HepG2 (cell line): Measurements from ENCODE around the gene TSC22D1. TPM values are rescaled to one million over a fixed set of nuclear protein-coding genes. Genes with fewer than 3 reads are reported as not detected.

Experiments
- ATAC-seq: fragments of 200-7000 bp; cut with Tn5 transposase; 3 replicates; pipeline ENCODE4 v1.9.1; 2020; ENCODE audit warnings: mild to moderate bottlenecking, moderate library complexity
- BruUV-seq: library from RNA; stranded (reverse); fragments of 400-500 nt; replicated peaks from 2 replicates; lab custom pipeline; 2021; lab: Mats Ljungman, UMichigan
- CTCF ChIA-PET: fragments of 300-600 bp; formaldehyde crosslinking; extraction: SDS; loops from one replicate; lab custom pipeline; 2021; ENCODE audit warnings: low total read pairs, inconsistent platforms, low intra/inter-chr PET ratio; lab: Yijun Ruan, JAX
- POLR2A ChIA-PET: fragments of 350-600 bp; sonication (Branson Sonifier 250); formaldehyde crosslinking; loops from one replicate; lab custom pipeline; 2020; ENCODE audit warnings: antibody characterized with exemption, inconsistent platforms; lab: Yijun Ruan, JAX
- DNase-seq: peaks from one replicate; pipeline ENCODE4 v3.0.0-alpha.2; 2015; ENCODE audit warnings: low spot score
- FAIRE-seq: peaks from 3 replicates; lab custom pipeline; 2011; peaks lifted over from hg19 to GRCh38; lab: Jason Lieb, UNC
- H2AFZ ChIP-seq: one replicate; pipeline ENCODE4 v1.6.1; 2011; ENCODE audit warnings: low read length, inconsistent platforms
- H3K27ac ChIP-seq: fragments of 300-600 bp; 3 replicates; pipeline ENCODE4 v1.8.0; 2011; ENCODE audit warnings: mixed run types, mild to moderate bottlenecking, mixed read lengths, low read length, inconsistent platforms; ENCODE audit not compliant: insufficient read depth; ENCODE audit errors: extremely low read length
- H3K27me3 ChIP-seq, 2 experiments: fragments of 200-600 bp in 1 of 2; 2 replicates in 1 of 2; 3 replicates in 1 of 2; pipeline versions ENCODE4 v1.6.0 to v1.8.0; 2011; ENCODE audit warnings: low read length in 2 of 2, mild to moderate bottlenecking in 2 of 2, moderate library complexity in 2 of 2, inconsistent platforms in 1 of 2; ENCODE audit not compliant: insufficient read depth in 2 of 2, control insufficient read depth in 1 of 2
- H3K36me3 ChIP-seq, 2 experiments: fragments of 200-600 bp in 1 of 2; replicated peaks in 1 of 2; 2 replicates in 1 of 2; 3 replicates in 1 of 2; pipeline versions ENCODE4 v1.5.1 to v1.8.0; 2011; ENCODE audit warnings: low read length in 2 of 2, inconsistent platforms in 1 of 2; ENCODE audit not compliant: insufficient read depth in 2 of 2, control insufficient read depth in 1 of 2
- H3K4me1 ChIP-seq: 2 replicates; pipeline ENCODE4 v1.5.1; 2012; ENCODE audit warnings: low read length, inconsistent platforms; ENCODE audit not compliant: insufficient read depth
- H3K4me2 ChIP-seq: 2 replicates; pipeline ENCODE4 v1.6.0; 2011; ENCODE audit warnings: low read depth, low read length, inconsistent platforms
- H3K4me3 ChIP-seq, 3 experiments: fragments of 200-600 bp in 1 of 3; sonication (generic), shearing (Covaris generic) in 1 of 3; replicated peaks in 1 of 3; 2 replicates each; pipeline ENCODE4 v1.5.1; 2011 to 2016; ENCODE audit warnings: low read length in 3 of 3, inconsistent platforms in 2 of 3, low read depth in 2 of 3, mild to moderate bottlenecking in 2 of 3, control low read depth in 1 of 3, mixed read lengths in 1 of 3; ENCODE audit not compliant: insufficient read depth in 1 of 3
- H3K79me2 ChIP-seq: one replicate; pipeline ENCODE4 v1.6.1; 2011; ENCODE audit warnings: low read length, inconsistent platforms; ENCODE audit not compliant: insufficient read depth
- H3K9ac ChIP-seq: 2 replicates; pipeline ENCODE4 v1.6.0; 2011; ENCODE audit warnings: mild to moderate bottlenecking, low read depth, low read length, inconsistent platforms; ENCODE audit not compliant: insufficient read depth
- H3K9me3 ChIP-seq: 2 replicates; pipeline ENCODE4 v1.5.1; 2012; ENCODE audit warnings: mild to moderate bottlenecking, low read length
- H4K20me1 ChIP-seq: 2 replicates; pipeline ENCODE4 v1.6.0; 2011; ENCODE audit warnings: inconsistent platforms, mild to moderate bottlenecking, low read length, moderate library complexity; ENCODE audit not compliant: insufficient read depth
- CBX1 ChIP-seq: IDR thresholded peaks from one replicate; pipeline ENCODE4 v1.6.1; 2016; ENCODE audit warnings: antibody characterized with exemption, low read depth
- CEBPZ ChIP-seq: IDR thresholded peaks from 2 replicates; pipeline ENCODE4 v1.6.1; 2012; ENCODE audit warnings: low read length, improper control_type of control experiment
- DPF2 ChIP-seq: sonication (generic); formaldehyde crosslinking; IDR thresholded peaks from 2 replicates; pipeline ENCODE4 v1.4.0; 2020; ENCODE audit warnings: mild to moderate bottlenecking, low read depth, missing genetic modification reagents, borderline replicate concordance
- HINFP ChIP-seq: sonication (generic); formaldehyde crosslinking; IDR thresholded peaks from 2 replicates; pipeline ENCODE4 v1.4.0; 2020; ENCODE audit warnings: low read depth, mild to moderate bottlenecking, missing genetic modification reagents
- HOXA9 ChIP-seq: sonication (generic); formaldehyde crosslinking; IDR thresholded peaks from 2 replicates; pipeline ENCODE4 v1.8.1; 2022; ENCODE audit warnings: missing genetic modification reagents, mild to moderate bottlenecking, moderate library complexity, borderline replicate concordance
- KLF9 ChIP-seq: IDR thresholded peaks from 2 replicates; pipeline ENCODE4 v1.6.1; 2016; ENCODE audit warnings: low read depth
- RXRA ChIP-seq: sonication (generic); formaldehyde crosslinking; IDR thresholded peaks from 2 replicates; pipeline ENCODE4 v1.5.1; 2020; ENCODE audit warnings: missing genetic modification reagents
- TOPORS ChIP-seq: sonication (generic); formaldehyde crosslinking; IDR thresholded peaks from 2 replicates; pipeline ENCODE4 v1.8.0; 2023; ENCODE audit warnings: mild to moderate bottlenecking, missing genetic modification reagents
- USF2 ChIP-seq, 2 experiments: sonication (generic) in 1 of 2; formaldehyde crosslinking in 1 of 2; IDR thresholded peaks; 2 replicates each; pipeline versions ENCODE4 v1.5.1 to v1.6.1; 2011 to 2020; ENCODE audit warnings: borderline replicate concordance in 1 of 2, low read depth in 1 of 2, low read length in 1 of 2, mild to moderate bottlenecking in 1 of 2, missing genetic modification reagents in 1 of 2, moderate library complexity in 1 of 2
- ZBTB33 ChIP-seq: sonication (generic); formaldehyde crosslinking; IDR thresholded peaks from 2 replicates; pipeline ENCODE4 v1.4.0; 2020; ENCODE audit warnings: missing genetic modification reagents
- ZNF704 ChIP-seq: sonication (generic); formaldehyde crosslinking; IDR thresholded peaks from 2 replicates; pipeline ENCODE4 v1.8.1; 2023; ENCODE audit warnings: mild to moderate bottlenecking, inconsistent platforms, moderate library complexity, missing genetic modification reagents, borderline replicate concordance
- WGBS: methylation state at CpG from one replicate; pipeline ENCODE4 v1.1.6; 2017; ENCODE audit warnings: low lambda C conversion rate; 5-methylcytosine and 5-hydroxymethylcytosine counted together
- in situ Hi-C: cut with HindIII; loops from 2 replicates; pipeline ENCODE4 v1.10.0; 2017; ENCODE audit warnings: low pct_unique_long_range_greater_than_20kb; ENCODE audit not compliant: extremely low pct_ligation_motif_present
- intact Hi-C: fragments of 100-400 bp; cut with micrococcal nuclease; formaldehyde crosslinking; loops from one replicate; pipeline ENCODE4 v1.10.0; 2022; ENCODE audit not compliant: unreplicated experiment
- polyA plus RNA-seq, 8 experiments: library from polyadenylated mRNA; depleted of rRNA in 3 of 8; stranded (reverse) in 7 of 8; unstranded in 1 of 8; fragments of >200 nt; fragmentation: Illumina TruSeq in 4 of 8; extraction: Trizol in 4 of 8; gene quantifications; 2 replicates each; pipeline versions ENCODE4 v1.2.1 to v1.2.3, GENCODE V29; 2011 to 2016; ENCODE audit warnings: low read depth in 4 of 8, missing spikeins in 1 of 8, mixed read lengths in 1 of 8; ENCODE audit not compliant: insufficient read depth in 1 of 8
- total RNA-seq, 5 experiments: library from RNA; depleted of rRNA; stranded (reverse); fragments of >200 nt; fragmentation: Illumina TruSeq; extraction: Trizol; gene quantifications; 2 replicates each; pipeline ENCODE4 v1.2.3, GENCODE V29; 2016; ENCODE audit warnings: low read depth in 1 of 5

TSC22D1 gene
- total and polyA plus RNA-seq, 2 of the 13 experiments (the other 11 are each of a cell fraction or from before 2014, with no cell fraction given), result 18.4 to 35.7 TPM

GRCh38 chr13:44397766-44398223, 178.3 kb downstream of the TSC22D1 start:
- Histone ChIP-seq H3K4me2 (no peak overlapping the region), H3K4me3 (no peak overlapping the region), H2AFZ (no peak overlapping the region), H3K4me1 (peaks cover 32% of the 10 kb centered on the region), H3K27ac (no peak overlapping the region), H3K36me3 (no peaks in the 10 kb centered on the region), H3K79me2 (no peaks in the 10 kb centered on the region), H3K9me3 (no peaks in the 10 kb centered on the region), H3K27me3 (no peaks in the 10 kb centered on the region), H3K9ac (no peak overlapping the region), H4K20me1 (no peaks in the 10 kb centered on the region)
- no TSS peak for BruUV-seq
- DNase-seq (no peak), FAIRE-seq (no peak), ATAC-seq (no peak)
- TF ChIP-seq HOXA9 (no peak), KLF9 (CRISPR knock-in tag) (no peak), CBX1 (no peak), ZNF704 (CRISPR knock-in tag) (no peak), TOPORS (CRISPR knock-in tag) (no peak), ZBTB33 (CRISPR knock-in tag) (no peak), HINFP (CRISPR knock-in tag) (no peak), USF2 (IDR thresholded peaks at IDR 0.05; ENCODE audit: low read depth, low read length) (no peak), USF2 (CRISPR knock-in tag; IDR thresholded peaks at IDR 0.05; ENCODE audit: borderline replicate concordance) (no peak), DPF2 (CRISPR knock-in tag) (no peak), RXRA (CRISPR knock-in tag) (no peak), CEBPZ (no peak)
- POLR2A ChIA-PET, result interaction anchor here (1.7 kb wide), 1 partner anchor 8 kb away, joined by 5 read pairs; no protein-coding TSS in a partner anchor
- intact Hi-C loops, result no loop called here
- in situ Hi-C loops, result no loop called here
- WGBS, result 87% methylated on average over 3 of the region's 3 CpGs
- CTCF ChIA-PET, result no interaction called here
